SHP77 treated with DMSO at 0.1 percent for 48 hours (cell line): ENCODE results near the gene GNG14.
"Not testable (repeated sequence)": the region's sequence is repeated elsewhere in the genome, so short reads cannot be mapped to it uniquely, and the experiment has no call there.

ENCODE experiments used
- DNase-seq: peaks from one replicate; lab custom pipeline; 2025; lab: John Stamatoyannopoulos, UW

Gene GNG14

GRCh38 chr19:12696366-12697335 is 8.9 kb downstream of the GNG14 start, which contains the start of gene FBXW9:
Gene FBXW9 (minus strand): TSS chr19:12696631. CDS start chr19:12696581, 50 bp downstream.
- DNase-seq = peak; percentile 70

GRCh38 chr19:12697425-12697824 is 9.6 kb downstream of the GNG14 start:
- not testable (repeated sequence) for DNase-seq

- no peak for DNase-seq
These were observed 10.3 kb downstream of the GNG14 start for GRCh38 chr19:12698138-12698537.

GRCh38 chr19:12701596-12702282 is 13.9 kb downstream of the GNG14 start:
- no peak for DNase-seq

- DNase-seq = no peak
These were observed 15.2 kb downstream of the GNG14 start for GRCh38 chr19:12703046-12703445.

GRCh38 chr19:12705169-12705568 is 17.4 kb downstream of the GNG14 start:
- DNase-seq = no peak

GRCh38 chr19:12705654-12706331 is 18.0 kb downstream of the GNG14 start:
- DNase-seq = no peak

- no peak for DNase-seq
These were observed 18.5 kb downstream of the GNG14 start for GRCh38 chr19:12706332-12706718.

GRCh38 chr19:12708641-12709040 is 20.8 kb downstream of the GNG14 start:
- DNase-seq = no peak

- DNase-seq = no peak
These were observed 23.4 kb downstream of the GNG14 start for GRCh38 chr19:12711187-12711586.

GRCh38 chr19:12712077-12712476 is 24.3 kb downstream of the GNG14 start:
- DNase-seq = not testable (repeated sequence)

- DNase-seq = not testable (repeated sequence)
These were observed 25.5 kb downstream of the GNG14 start for GRCh38 chr19:12713304-12713703.

- DNase-seq = no peak
These were observed 27.3 kb downstream of the GNG14 start for GRCh38 chr19:12715102-12715501.

GRCh38 chr19:12715929-12716328 is 28.1 kb downstream of the GNG14 start:
- DNase-seq = no peak

GRCh38 chr19:12720296-12720695 is 32.5 kb downstream of the GNG14 start:
- no peak for DNase-seq

GRCh38 chr19:12720851-12721655 is 33.3 kb downstream of the GNG14 start:
- no peak for DNase-seq

GRCh38 chr19:12721656-12722565 is 34.1 kb downstream of the GNG14 start:
- DNase-seq = no peak

- peak; percentile 93 for DNase-seq
These were observed 35.0 kb downstream of the GNG14 start for GRCh38 chr19:12722566-12723380.

GRCh38 chr19:12723381-12723640 is 35.5 kb downstream of the GNG14 start:
- DNase-seq = no peak
